Hepatocyte (in vitro differentiated cells): Measurements from ENCODE around the gene USP30. TPM values are rescaled to one million over a fixed set of nuclear protein-coding genes. Genes with fewer than 3 reads are reported as not detected.
A peak's percentile ranks its signal among the peaks of the same experiment; 100 is the strongest.

Experiments
- DNase-seq: peaks from one replicate; pipeline ENCODE4 v3.0.0-alpha.2; 2016; ENCODE audit warnings: low spot score
- H2AFZ ChIP-seq: fragments of 200-600 bp; sonication (generic); 2 replicates; pipeline ENCODE4 v1.6.0; 2016; ENCODE audit warnings: antibody characterized with exemption, mild to moderate bottlenecking
- H3K27ac ChIP-seq: fragments of 200-600 bp; sonication (generic); 2 replicates; pipeline ENCODE4 v1.5.1; 2016; ENCODE audit warnings: mild to moderate bottlenecking
- H3K27me3 ChIP-seq: fragments of 200-600 bp; sonication (generic); 2 replicates; pipeline ENCODE4 v1.6.1; 2016
- H3K36me3 ChIP-seq: fragments of 200-600 bp; sonication (generic); replicated peaks from 2 replicates; pipeline ENCODE4 v1.5.1; 2016; ENCODE audit warnings: low read depth; ENCODE audit not compliant: insufficient read depth
- H3K4me1 ChIP-seq: fragments of 200-600 bp; sonication (generic); 2 replicates; pipeline ENCODE4 v1.5.1; 2016; ENCODE audit warnings: mild to moderate bottlenecking, moderate library complexity; ENCODE audit not compliant: insufficient read depth
- H3K4me2 ChIP-seq: fragments of 200-600 bp; sonication (generic); 2 replicates; pipeline ENCODE4 v1.6.0; 2016
- H3K4me3 ChIP-seq: fragments of 200-600 bp; sonication (generic); 2 replicates; pipeline ENCODE4 v1.5.1; 2016; ENCODE audit warnings: mild to moderate bottlenecking
- H3K79me2 ChIP-seq: fragments of 200-600 bp; sonication (generic); 2 replicates; pipeline ENCODE4 v1.6.0; 2017; ENCODE audit warnings: mild to moderate bottlenecking
- H3K9me2 ChIP-seq: fragments of 200-600 bp; sonication (generic); replicated peaks from 2 replicates; pipeline ENCODE4 v1.6.0; 2017; ENCODE audit warnings: mild to moderate bottlenecking; ENCODE audit not compliant: insufficient read depth
- H3K9me3 ChIP-seq: fragments of 200-600 bp; sonication (generic); 2 replicates; pipeline ENCODE4 v1.5.1; 2016; ENCODE audit warnings: low read depth, mild to moderate bottlenecking
- H4K20me1 ChIP-seq: fragments of 200-600 bp; sonication (generic); 2 replicates; pipeline ENCODE4 v1.6.0; 2016; ENCODE audit warnings: mild to moderate bottlenecking; ENCODE audit not compliant: insufficient read depth, poor library complexity, severe bottlenecking
- CTCF ChIP-seq: fragments of 200-600 bp; sonication (generic); IDR thresholded peaks from 2 replicates; pipeline ENCODE4 v1.5.1; 2016; ENCODE audit warnings: antibody characterized with exemption, mild to moderate bottlenecking; ENCODE audit not compliant: poor library complexity
- EZH2 ChIP-seq: fragments of 200-600 bp; sonication (generic); IDR thresholded peaks from 2 replicates; pipeline ENCODE4 v1.6.1; 2016; ENCODE audit warnings: antibody characterized with exemption, mild to moderate bottlenecking, borderline replicate concordance
- EZH2phosphoT487 ChIP-seq: fragments of 200-600 bp; sonication (generic); IDR thresholded peaks from one replicate; pipeline ENCODE4 v1.6.1; 2018; ENCODE audit warnings: antibody characterized with exemption, mild to moderate bottlenecking, low read depth, moderate library complexity; ENCODE audit not compliant: unreplicated experiment, severe bottlenecking
- WGBS: methylation state at CpG from one replicate; pipeline ENCODE4 v1.1.6; 2016; ENCODE audit warnings: low lambda C conversion rate; ENCODE audit errors: missing lambda C conversion rate; 5-methylcytosine and 5-hydroxymethylcytosine counted together
- polyA plus RNA-seq: library from polyadenylated mRNA; unstranded; fragments of >200 nt; fragmentation: Nextera tagmentation; extraction: Ambion mirVana; gene quantifications from 2 replicates; pipeline ENCODE4 v1.2.1, GENCODE V29; 2016
- total RNA-seq: library from RNA; depleted of rRNA; stranded (reverse); fragments of >200 nt; gene quantifications from 2 replicates; pipeline ENCODE4 v1.2.3, GENCODE V29; 2014

Gene USP30
- total and polyA plus RNA-seq, 2 experiments from 2014 or later: 12.5 to 13.8 TPM

- H3K27me3 ChIP-seq: no peaks in the 10 kb centered on the region
- peak overlapping the region; percentile 97 for H3K27ac ChIP-seq
- H3K36me3 ChIP-seq: no peaks in the 10 kb centered on the region
- peak; percentile 93 for DNase-seq
- H3K9me2 ChIP-seq: no peaks in the 10 kb centered on the region
- H3K4me2 ChIP-seq: peak overlapping the region; percentile 74
- H3K4me3 ChIP-seq: peak overlapping the region; percentile 22
- H3K79me2 ChIP-seq: peaks cover 8% of the 10 kb centered on the region
- H3K9me3 ChIP-seq: no peaks in the 10 kb centered on the region
- TF ChIP-seq EZH2phosphoT487: no peak
- no peak for TF ChIP-seq EZH2
- no peak for TF ChIP-seq CTCF
- WGBS: 13% methylated on average over 21 of the region's 28 CpGs
- H2AFZ ChIP-seq: peak overlapping the region; percentile 48
- H3K4me1 ChIP-seq: peaks cover 15% of the 10 kb centered on the region
- H4K20me1 ChIP-seq: no peaks in the 10 kb centered on the region
These were observed 58.7 kb downstream of the USP30 start for GRCh38 chr12:109110988-109111495.

DNA sequence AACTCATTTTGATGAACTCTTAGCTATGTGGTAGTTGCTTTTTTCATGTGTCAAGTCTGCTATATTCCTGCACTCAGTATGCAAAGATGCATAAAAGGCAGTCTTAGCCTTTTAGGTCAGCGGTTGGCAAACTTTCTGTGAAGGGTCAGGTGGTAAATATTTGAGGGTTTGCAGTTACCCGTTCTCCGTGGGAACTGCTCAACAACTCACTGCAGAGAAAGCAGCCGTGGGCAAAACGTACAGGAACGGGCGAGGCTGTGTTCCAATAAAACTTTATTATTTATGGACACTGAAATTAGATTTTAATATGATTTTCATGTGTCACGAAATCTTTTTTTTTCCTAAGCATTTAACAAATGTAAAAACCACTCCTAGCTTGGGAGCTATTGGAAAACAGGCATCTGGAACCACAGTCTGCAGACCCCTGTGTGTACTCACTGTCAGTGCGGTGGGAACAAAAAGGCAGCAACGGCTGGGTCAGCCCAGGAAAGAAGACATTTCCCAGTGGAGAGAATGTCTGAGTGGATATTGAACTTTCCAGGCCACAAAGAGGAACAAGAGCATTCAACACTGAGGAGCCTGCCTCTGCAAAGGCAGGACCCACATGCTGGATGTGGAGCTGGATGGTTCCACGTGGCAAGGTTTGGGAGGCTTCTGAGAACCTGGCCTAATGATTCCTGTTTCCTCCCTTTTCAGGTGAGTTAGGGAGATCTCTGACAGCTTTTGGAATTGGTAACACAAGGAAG is 60.5 kb downstream of the USP30 start:
- Histone ChIP-seq H3K9me3 (no peaks in the 10 kb centered on the region), H3K4me2 (peak overlapping the region; percentile 35), H3K4me3 (no peak overlapping the region), H3K9me2 (no peaks in the 10 kb centered on the region), H3K36me3 (no peaks in the 10 kb centered on the region), H4K20me1 (no peaks in the 10 kb centered on the region), H3K27me3 (no peaks in the 10 kb centered on the region), H2AFZ (no peak overlapping the region), H3K79me2 (peaks cover 11% of the 10 kb centered on the region), H3K27ac (peak overlapping the region; percentile 18), H3K4me1 (peaks cover 27% of the 10 kb centered on the region)
- WGBS: 81% methylated on average over 11 of the region's 11 CpGs
- no peak for DNase-seq
- no peak for TF ChIP-seq EZH2

DNA sequence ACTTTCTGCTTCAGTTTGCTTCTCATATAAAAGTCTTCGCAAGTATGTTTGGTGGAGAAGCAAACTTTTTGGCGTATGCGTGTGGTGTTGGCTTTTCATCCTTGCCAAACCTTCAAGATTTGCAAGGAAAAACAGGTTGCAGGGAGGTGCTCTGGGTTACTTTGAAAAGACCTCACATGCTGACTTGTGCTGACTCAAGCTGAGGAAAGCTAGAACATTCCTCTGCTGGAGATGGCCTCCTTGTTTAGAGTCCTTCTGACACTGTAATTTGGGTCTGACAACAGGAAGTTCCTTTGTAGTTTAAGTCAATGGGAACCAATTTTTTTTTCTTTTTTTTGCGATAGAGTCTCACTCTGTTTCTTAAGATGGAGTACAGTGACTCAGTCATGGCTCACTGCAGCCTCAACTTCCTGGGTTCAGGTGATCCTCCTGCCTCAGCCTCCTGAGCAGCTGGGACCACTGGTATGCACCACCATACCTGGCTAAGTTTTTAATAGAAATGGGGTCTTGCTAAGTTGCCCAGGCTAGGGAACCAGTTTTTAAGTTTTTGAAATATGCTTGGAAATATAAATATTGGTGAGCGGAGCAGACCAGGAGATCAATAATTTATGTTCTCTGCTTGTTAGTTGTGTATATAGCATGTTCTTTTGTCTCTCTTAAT is 61.4 kb downstream of the USP30 start:
- Histone ChIP-seq H3K9me3 (no peaks in the 10 kb centered on the region), H3K79me2 (peaks cover 11% of the 10 kb centered on the region), H3K27me3 (no peaks in the 10 kb centered on the region), H4K20me1 (no peaks in the 10 kb centered on the region), H3K36me3 (no peaks in the 10 kb centered on the region), H3K9me2 (no peaks in the 10 kb centered on the region), H3K4me2 (peak overlapping the region; percentile 35), H2AFZ (no peak overlapping the region), H3K4me3 (no peak overlapping the region), H3K27ac (peak overlapping the region; percentile 44), H3K4me1 (peaks cover 27% of the 10 kb centered on the region)
- no peak for DNase-seq
- TF ChIP-seq EZH2 (no peak), CTCF (no peak), EZH2phosphoT487 (no peak)
- WGBS: 96% methylated on average over 5 of the region's 5 CpGs

DNA sequence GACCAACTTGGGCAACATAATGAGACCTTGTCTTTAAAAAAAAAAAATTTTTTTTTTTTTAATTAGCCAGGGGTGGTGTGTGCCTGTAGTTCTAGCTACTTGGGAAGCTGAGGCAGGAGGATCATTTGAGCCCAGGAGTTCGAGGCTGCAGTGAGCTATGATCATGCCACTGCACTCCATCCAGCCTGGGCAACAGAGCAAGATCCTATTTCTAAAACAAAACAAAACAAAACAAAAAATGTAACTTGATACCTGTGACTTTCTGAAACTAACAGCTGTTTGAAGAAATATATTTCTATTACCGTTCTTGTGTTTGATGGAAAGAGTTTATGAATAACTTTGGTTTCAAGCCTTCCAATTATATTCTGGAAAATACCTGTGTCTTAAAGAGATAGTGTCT is 62.3 kb downstream of the USP30 start:
- no peak for TF ChIP-seq EZH2phosphoT487
- no peaks in the 10 kb centered on the region for H3K9me3 ChIP-seq
- no peaks in the 10 kb centered on the region for H3K36me3 ChIP-seq
- peaks cover 11% of the 10 kb centered on the region for H3K79me2 ChIP-seq
- H3K4me1 ChIP-seq: peaks cover 27% of the 10 kb centered on the region
- WGBS: 78% methylated on average over 2 of the region's 2 CpGs
- H3K27me3 ChIP-seq: no peaks in the 10 kb centered on the region
- no peak overlapping the region for H3K4me3 ChIP-seq
- H2AFZ ChIP-seq: no peak overlapping the region
- peak overlapping the region; percentile 32 for H3K4me2 ChIP-seq
- H3K27ac ChIP-seq: peak overlapping the region; percentile 94
- H4K20me1 ChIP-seq: no peaks in the 10 kb centered on the region
- no peak for DNase-seq
- no peaks in the 10 kb centered on the region for H3K9me2 ChIP-seq
